K562 (cell line): ENCODE data around the gene ABCC6.

Experiments
- ARHGAP35 ChIP-seq: fragments of 450-650 bp; IDR thresholded peaks from 2 replicates; pipeline ENCODE4 v1.6.1; 2018; ENCODE audit not compliant: partially characterized antibody
- CREB1 ChIP-seq, 2 experiments: sonication (generic) in 1 of 2; formaldehyde crosslinking in 1 of 2; IDR thresholded peaks; 2 replicates each; pipeline versions ENCODE4 v1.6.1 to v1.8.0; 2012 to 2022; ENCODE audit warnings: inconsistent platforms in 1 of 2, mild to moderate bottlenecking in 1 of 2, missing genetic modification reagents in 1 of 2, moderate library complexity in 1 of 2
- CTCF ChIP-seq, 3 experiments: IDR thresholded peaks in 2 of 3; conservative IDR thresholded peaks in 1 of 3; 2 replicates each; pipeline ENCODE4 v1.5.1; 2011 to 2012; ENCODE audit warnings: low read length in 3 of 3, mild to moderate bottlenecking in 3 of 3, control low read depth in 2 of 3, improper control_type of control experiment in 1 of 3, inconsistent platforms in 1 of 3, low read depth in 1 of 3, mixed read lengths in 1 of 3, moderate library complexity in 1 of 3; ENCODE audit not compliant: insufficient read depth in 2 of 3
- HNRNPLL ChIP-seq: fragments of 200-400 bp; formaldehyde crosslinking; IDR thresholded peaks from 2 replicates; pipeline ENCODE4 v1.6.1; 2017; ENCODE audit warnings: low read length, low read depth, mild to moderate bottlenecking; ENCODE audit not compliant: poor library complexity, severe bottlenecking
- IRF1 ChIP-seq: sonication (generic); formaldehyde crosslinking; IDR thresholded peaks from 2 replicates; pipeline ENCODE4 v1.8.0; 2022; ENCODE audit warnings: missing genetic modification reagents, mild to moderate bottlenecking, borderline replicate concordance
- NR2C2 ChIP-seq, 2 experiments: fragments of 200-800 bp in 1 of 2; sonication (Bioruptor generic) in 1 of 2; sonication (generic) in 1 of 2; formaldehyde crosslinking in 1 of 2; IDR thresholded peaks; 2 replicates each; pipeline versions ENCODE4 v1.6.1 to v1.8.0; 2016 to 2022; ENCODE audit warnings: mild to moderate bottlenecking in 1 of 2, missing compliant biosample characterization in 1 of 2, missing genetic modification characterization in 1 of 2, missing genetic modification reagents in 1 of 2

GRCh38 chr16:16169615-16170014, 53.7 kb downstream of the ABCC6 start:
- TF ChIP-seq CREB1 (IDR thresholded peaks at IDR 0.05), result no peak
- no peak for TF ChIP-seq CREB1 (CRISPR knock-in tag; IDR thresholded peaks at IDR 0.05)
- no peak for TF ChIP-seq CTCF (IDR thresholded peaks at IDR 0.05 in 2 of 3, conservative IDR thresholded peaks at IDR 0.05 in 1 of 3; ENCODE audit: insufficient read depth in 2 of 3, low read depth in 1 of 3, low read length in 3 of 3)
- TF ChIP-seq IRF1 (CRISPR knock-in tag), result no peak
- TF ChIP-seq ARHGAP35, result no peak
- no peak for TF ChIP-seq HNRNPLL
- TF ChIP-seq NR2C2 (CRISPR knock-in tag; IDR thresholded peaks at IDR 0.05), result no peak
- TF ChIP-seq NR2C2 (tag; IDR thresholded peaks at IDR 0.05), result no peak
